COLO668 (cell line): ENCODE results near the gene PPFIA1.
"Not testable (repeated sequence)": the region's sequence is repeated elsewhere in the genome, so short reads cannot be mapped to it uniquely, and the experiment has no call there.

Source experiments
- DNase-seq: peaks from one replicate; lab custom pipeline; 2025; ENCODE audit not compliant: unreplicated experiment; lab: John Stamatoyannopoulos, UW

The PPFIA1 gene

DNA sequence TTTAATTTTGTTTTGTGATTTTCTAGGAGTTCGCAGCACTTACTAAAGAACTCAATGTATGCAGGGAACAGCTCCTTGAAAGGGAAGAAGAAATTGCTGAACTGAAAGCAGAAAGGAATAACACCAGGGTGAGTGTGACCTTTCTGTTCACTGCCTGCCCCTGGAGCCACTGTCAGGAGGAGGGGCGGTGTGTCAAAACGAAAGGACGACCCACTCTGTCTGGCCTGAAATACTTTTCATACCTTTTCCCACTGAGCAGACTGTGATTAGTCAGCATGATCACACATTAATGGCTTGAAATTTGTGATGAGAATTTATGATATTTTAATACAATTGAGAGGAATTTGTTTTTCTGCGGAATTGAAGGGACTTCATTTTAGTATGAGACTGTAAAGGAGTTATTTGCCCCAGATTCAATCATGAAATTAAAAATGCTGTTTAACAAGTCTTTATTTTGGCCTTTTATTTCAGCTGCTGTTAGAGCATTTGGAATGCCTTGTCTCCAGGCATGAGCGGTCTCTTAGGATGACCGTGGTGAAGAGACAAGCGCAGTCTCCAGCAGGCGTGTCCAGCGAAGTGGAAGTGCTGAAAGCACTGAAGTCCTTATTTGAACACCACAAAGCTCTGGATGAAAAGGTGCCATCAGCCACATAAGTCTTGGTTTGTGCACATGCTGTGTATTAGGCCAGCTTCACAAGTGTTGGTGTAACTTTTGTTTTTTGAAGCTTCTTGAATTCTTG lies 54.1 kb downstream of the PPFIA1 start:
- no peak for DNase-seq

DNA sequence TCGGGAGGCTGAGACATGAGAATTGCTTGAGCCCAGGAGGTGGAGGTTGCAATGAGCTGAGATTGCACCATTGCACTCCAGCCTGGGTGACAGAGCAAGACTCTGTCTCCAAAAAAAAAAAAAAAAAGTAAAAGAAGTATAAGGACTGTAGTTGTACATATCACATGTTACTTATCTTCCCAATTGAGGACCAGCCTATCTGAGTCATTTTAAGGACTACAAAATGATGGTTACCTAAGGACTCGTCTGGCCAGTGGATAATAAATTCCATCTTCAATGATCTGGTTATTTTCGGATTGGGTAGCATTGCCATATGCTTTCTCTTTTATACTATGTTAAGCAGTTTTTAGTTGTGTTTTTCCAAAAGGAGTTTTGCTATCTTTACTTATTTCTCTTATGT lies 55.3 kb downstream of the PPFIA1 start:
- DNase-seq = no peak

DNA sequence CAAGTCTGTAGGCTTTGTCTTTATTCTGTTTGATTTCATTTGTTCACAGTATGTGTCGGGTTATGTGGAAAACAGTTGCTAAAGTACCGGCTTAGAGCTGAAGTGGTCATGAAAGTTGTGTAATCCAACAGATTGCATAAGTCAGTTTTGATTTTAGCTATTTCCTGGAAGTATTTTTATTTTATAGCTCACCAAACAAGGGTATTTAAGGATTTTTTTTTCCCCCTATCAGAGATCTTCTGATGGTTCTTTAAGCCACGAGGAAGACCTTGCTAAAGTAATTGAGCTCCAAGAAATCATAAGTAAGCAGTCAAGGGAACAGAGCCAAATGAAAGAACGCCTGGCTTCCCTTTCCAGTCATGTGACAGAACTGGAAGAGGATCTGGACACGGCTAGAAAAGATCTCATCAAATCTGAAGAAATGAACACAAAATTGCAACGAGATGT lies 55.9 kb downstream of the PPFIA1 start:
- no peak for DNase-seq

GRCh38 chr11:70326833-70327232 lies 56.3 kb downstream of the PPFIA1 start:
- DNase-seq = no peak

- no peak for DNase-seq
Measured at GRCh38 chr11:70327717-70328116, 57.2 kb downstream of the PPFIA1 start.

GRCh38 chr11:70328556-70328955 lies 58.1 kb downstream of the PPFIA1 start:
- no peak for DNase-seq

GRCh38 chr11:70331320-70331843 lies 60.9 kb downstream of the PPFIA1 start:
- not testable (repeated sequence) for DNase-seq

DNA sequence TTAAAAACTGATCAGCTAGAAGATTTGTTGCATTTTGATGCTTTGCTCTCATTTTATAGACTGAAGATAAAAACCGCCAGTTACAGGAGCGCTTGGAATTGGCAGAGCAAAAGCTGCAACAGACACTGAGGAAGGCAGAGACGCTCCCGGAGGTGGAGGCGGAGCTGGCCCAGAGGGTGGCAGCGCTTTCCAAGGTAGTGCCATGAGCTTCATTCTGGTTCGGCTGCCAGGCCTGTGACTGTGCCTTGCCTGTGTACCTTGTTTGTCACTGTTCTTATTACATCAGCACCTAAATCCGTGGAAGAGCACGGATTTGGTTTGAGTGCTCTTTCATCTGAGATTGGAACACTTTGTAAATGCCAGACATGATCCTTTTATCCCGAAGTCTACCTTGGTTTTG lies 61.4 kb downstream of the PPFIA1 start:
- no peak for DNase-seq

DNA sequence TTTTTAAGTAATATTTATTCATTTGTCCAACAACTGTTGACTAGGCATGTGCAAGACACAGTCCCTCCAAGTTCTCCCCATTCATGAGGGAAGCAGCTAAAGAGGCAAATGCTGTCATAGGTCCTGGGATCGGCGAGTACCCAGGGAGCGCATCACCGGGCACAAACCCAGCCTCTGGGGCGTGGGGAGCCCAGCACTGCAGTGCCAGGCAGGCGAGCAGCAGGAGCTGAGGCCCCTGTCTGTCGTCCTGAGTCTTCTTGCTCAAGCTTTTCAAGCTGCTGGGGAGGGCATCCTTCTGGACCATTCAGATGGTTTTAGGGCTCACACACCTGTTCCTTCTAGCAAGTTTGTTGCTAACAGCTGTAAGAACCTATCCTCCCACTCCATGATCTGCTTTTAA lies 62.1 kb downstream of the PPFIA1 start:
- no peak for DNase-seq

DNA sequence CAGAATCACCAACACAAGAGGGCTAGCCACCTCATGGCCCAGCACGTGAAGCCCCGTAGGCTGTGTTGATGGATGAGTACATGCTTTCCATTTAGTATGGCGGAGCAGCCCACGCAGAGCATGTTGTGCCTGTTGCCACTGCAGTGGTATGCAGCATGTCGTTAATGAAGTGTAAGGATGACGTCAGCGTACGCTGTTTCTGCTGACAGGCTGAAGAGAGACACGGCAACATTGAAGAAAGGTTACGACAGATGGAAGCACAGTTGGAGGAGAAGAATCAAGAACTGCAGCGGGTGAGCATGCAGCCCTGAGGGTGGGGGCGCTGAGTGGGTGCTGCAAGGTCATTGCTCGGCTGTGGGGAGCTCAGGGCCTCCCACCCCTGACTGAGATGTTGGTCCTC lies 62.8 kb downstream of the PPFIA1 start:
- no peak for DNase-seq

GRCh38 chr11:70334351-70334995 lies 64.0 kb downstream of the PPFIA1 start:
- DNase-seq = no peak

DNA sequence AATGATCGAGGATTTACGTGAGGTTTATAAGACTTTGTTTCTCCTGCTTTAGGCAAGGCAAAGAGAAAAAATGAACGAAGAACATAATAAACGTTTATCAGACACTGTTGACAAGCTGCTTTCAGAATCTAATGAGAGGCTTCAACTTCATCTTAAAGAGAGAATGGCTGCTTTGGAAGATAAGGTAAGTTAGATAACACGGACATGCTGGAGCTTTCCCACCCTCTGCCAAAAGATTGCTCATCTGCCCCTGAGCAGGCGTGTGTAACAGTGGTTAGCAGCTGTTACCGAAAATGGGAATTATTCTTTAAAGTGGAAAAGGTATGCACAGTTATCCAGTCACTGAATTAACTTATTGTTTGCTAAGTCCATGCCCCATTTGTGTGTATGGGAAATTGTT lies 65.0 kb downstream of the PPFIA1 start:
- no peak for DNase-seq

DNA sequence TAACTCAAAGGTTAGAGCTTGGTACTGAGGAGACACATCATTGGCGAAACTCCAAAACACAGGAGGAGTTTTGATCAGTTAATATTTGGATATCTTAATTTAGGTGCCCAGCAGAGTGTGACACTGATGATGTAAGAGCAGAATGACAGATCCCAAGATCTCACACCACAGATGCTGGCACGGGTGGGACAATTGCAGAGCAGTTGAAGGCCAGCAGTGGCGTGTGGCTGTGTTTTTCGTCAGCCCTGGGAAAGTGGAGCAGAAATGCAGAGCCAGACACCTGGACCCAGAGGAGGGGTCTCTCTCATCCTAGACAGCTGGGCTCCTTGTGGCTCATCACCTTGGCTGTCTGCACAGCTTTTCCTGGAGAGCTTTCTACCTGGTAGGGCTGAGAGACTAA lies 68.1 kb downstream of the PPFIA1 start:
- DNase-seq = no peak

DNA sequence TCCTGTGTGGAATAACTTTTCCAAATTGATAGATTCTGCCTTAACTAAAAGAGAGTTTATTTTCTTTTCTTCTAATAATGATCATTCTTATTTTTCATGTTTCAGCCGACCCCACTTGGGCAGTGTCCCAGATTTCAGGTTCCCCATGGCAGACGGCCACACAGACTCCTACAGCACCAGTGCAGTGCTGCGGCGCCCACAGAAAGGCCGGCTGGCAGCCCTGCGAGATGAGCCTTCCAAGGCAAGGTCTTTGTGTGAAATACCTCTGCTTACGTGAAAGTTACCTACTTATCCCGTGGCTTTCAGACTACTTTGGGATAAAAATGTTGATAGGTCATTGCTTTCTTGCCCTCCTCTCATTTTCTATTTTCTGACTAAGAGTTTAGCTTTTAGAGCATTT lies 68.6 kb downstream of the PPFIA1 start:
- DNase-seq = no peak

GRCh38 chr11:70341881-70342429 lies 71.5 kb downstream of the PPFIA1 start:
- DNase-seq = no peak

DNA sequence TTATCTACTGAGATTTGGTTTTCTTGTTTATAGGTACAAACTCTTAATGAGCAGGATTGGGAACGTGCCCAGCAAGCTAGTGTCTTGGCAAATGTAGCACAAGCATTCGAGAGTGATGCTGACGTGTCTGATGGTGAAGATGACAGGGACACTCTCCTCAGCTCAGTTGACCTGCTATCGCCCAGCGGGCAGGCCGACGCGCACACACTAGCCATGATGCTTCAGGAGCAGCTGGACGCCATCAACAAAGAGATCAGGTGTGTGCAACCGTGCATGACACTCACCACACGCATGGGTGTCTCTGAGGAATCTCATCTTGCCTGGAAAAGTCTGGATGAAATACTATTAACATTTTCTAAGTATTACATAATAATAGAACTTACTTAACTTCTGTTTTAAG lies 73.1 kb downstream of the PPFIA1 start:
- DNase-seq = no peak

- no peak for DNase-seq
Measured at GRCh38 chr11:70348191-70348590, 77.7 kb downstream of the PPFIA1 start.

GRCh38 chr11:70348608-70349007 lies 78.1 kb downstream of the PPFIA1 start:
- DNase-seq = no peak

DNA sequence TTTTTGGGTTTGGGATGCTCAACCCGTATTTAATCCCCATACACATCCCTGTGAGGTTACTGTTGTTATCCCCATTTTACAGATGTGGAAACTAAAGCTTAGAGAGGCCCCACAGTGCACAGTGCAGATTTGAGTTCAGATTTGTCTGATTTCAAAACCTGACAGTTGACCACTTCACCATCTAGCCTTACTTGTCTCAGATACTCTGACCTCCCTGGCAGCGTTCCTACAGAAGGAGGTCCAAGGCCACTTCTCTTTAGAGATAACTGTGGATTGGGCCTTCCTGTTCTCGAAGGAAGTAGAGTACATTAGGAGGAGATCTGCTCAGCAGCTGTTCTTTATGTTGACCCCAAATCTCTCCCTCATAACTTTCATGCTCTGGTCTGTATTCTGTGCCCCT lies 81.2 kb downstream of the PPFIA1 start:
- DNase-seq = no peak

GRCh38 chr11:70352100-70352499 lies 81.6 kb downstream of the PPFIA1 start:
- no peak for DNase-seq

GRCh38 chr11:70352601-70353000 lies 82.1 kb downstream of the PPFIA1 start:
- no peak for DNase-seq

DNA sequence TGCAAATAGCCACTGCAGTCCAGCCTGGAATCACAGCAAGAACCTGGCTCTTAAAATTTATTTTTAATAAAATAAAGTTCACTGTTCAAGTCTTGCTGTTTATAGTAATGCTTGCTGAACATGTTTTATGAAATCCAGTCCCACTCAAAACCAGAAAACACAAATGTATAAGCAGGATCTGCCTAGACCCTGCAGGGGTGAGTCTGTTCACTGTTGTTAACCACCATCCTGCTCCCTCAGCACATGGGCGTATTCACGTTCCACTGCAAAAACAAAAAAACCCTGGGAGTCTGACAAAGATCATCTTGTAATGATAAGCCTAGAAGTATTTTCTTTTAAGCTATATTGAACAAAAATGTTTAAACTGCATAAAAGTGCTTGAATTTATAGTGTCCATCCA lies 82.8 kb downstream of the PPFIA1 start:
- DNase-seq = no peak
